ENCODE results near the gene CDKN1B.

The CDKN1B gene

GRCh38 chr12:12704593-12705230, 12.5 kb upstream of the CDKN1B start:
- DNase-seq: peak; percentile 73

DNA sequence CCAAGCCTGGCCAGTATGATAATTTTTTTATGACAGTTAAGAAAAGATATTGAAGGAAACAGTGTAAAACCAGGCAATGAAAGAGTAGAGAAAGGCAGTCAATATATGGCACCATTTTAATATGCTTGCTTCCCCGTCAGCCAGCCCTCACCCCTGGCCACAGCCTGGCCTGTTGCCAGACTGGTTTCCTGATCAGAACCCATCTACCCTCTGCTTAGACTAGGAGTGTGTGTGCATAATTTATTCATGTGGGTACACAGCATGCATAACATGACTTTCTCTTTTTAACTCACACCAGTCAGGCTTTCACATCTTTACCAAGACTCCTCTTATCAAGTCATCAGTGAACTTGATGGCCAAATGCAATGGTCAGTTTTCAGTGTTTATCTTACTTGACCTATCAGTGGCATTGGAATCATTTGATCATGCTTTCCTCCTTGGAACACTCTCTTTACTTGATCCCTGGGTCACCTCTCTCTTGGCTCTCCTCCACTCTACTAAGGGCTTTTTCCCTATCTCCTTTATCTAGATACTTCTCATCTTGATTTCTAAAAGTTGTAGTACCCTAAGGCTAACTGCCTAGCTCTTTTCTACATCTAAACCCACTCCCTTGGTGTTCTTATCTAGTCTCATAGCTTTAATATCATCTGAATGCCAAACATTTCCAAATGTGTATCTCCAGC, 11.2 kb upstream of the CDKN1B start:
- no peak for DNase-seq

DNA sequence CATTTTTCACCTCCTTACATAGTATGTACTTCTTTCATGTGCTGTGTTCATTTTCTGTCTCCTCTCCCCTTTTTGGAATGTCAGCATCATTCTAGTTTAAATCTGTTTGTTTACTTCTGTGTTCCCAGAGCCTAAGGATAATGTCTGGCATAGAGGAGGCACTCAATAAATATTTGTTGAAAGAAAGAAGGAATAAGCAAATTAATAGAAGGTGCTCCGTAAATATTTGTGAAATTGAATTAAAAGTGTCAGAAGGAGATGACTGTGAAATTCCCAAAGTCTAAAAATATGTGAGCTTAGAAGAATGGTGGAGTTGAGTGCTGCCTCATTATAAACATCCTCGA, 3.3 kb upstream of the CDKN1B start:
- DNase-seq: no peak

GRCh38 chr12:12714276-12715021, 2.7 kb upstream of the CDKN1B start:
- peak; percentile 72 for DNase-seq

- DNase-seq: no peak
These were observed 2.1 kb upstream of the CDKN1B start for GRCh38 chr12:12715128-12715458.

DNA sequence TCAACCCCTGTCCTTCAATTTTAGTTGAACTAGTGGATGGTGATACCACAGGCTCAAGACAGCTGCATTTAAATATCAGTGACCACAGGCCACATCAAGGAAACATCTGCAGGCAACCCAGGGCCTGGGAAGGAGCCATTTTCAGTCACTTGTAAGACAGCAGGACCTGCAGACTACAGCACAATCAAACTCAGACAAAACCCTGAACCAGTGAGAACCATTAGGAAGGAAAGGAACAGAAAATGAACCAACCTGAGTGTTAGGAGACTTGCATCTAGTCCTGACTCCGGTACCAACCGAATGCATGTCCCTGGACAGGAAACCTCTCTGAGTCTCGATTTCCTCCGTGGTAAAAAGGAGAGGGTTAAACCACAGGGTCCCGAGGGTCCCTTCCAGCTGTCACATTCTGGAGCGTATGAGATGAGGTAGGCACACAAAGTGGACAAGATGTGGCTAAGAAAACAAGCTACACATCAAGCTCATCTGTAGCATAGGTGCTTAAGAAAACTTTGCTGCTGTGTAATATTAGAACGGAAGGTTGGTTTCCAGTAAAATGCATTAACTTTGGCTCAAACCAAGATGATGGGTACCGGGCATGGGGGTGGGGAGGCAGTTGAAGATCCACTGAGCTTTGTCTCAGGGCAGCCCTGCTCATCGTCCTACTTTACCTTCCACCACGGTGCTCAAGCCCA, 1.6 kb upstream of the CDKN1B start:
- peak; percentile 54 for DNase-seq

GRCh38 chr12:12716151-12716792, 896 bp upstream of the CDKN1B start:
- peak; percentile 54 for DNase-seq

GRCh38 chr12:12717586-12718380, 615 bp downstream of the CDKN1B start:
- DNase-seq: no peak

- DNase-seq: no peak
These were observed 1.2 kb downstream of the CDKN1B start for GRCh38 chr12:12718381-12718759.

DNA sequence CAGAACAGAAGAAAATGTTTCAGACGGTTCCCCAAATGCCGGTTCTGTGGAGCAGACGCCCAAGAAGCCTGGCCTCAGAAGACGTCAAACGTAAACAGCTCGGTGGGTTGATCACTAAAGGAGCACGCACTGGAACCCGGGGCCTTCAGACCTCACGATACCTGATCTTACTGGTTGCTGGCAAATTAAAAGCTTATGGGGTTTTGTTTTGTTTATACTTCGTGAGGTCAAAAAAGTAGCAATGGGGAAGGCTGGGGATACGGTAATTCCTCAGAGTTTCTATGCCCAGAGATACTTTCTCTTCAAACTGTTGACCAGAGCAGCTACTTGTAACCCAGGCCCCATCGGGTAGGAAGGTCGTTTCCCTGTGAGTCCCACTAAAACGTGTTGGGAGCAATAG, 1.7 kb downstream of the CDKN1B start:
- no peak for DNase-seq

GRCh38 chr12:12719496-12719895, 2.3 kb downstream of the CDKN1B start:
- DNase-seq: no peak

- no peak for DNase-seq
These were observed 2.9 kb downstream of the CDKN1B start for GRCh38 chr12:12720052-12720451.

DNA sequence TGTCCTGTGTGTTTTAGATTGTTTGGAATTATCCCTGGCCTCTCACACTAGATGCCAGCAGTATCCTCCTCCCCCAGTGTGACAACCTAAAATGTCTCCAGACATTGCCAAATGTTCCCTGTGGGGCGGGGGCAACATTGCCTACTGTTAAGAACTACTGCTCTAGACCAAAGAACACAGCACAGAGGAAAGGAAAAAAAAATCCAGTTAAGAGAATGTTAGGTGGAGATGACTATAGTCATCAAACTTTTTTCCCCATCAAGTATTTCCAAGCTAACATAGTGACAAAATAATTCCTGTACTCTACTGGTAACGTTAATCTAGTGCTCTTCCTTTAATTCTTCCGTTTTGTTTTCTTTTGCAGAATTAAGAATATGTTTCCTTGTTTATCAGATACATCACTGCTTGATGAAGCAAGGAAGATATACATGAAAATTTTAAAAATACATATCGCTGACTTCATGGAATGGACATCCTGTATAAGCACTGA, 3.5 kb downstream of the CDKN1B start:
- peak; percentile 48 for DNase-seq

- no peak for DNase-seq
These were observed 4.1 kb downstream of the CDKN1B start for GRCh38 chr12:12721176-12721751.

GRCh38 chr12:12721814-12722434, 4.8 kb downstream of the CDKN1B start:
- no peak for DNase-seq

- DNase-seq: peak; percentile 47
These were observed 5.4 kb downstream of the CDKN1B start for GRCh38 chr12:12722435-12723148.

- DNase-seq: peak; percentile 12
These were observed 6.0 kb downstream of the CDKN1B start for GRCh38 chr12:12723149-12723680.

- DNase-seq: no peak
These were observed 6.7 kb downstream of the CDKN1B start for GRCh38 chr12:12723681-12724420.

GRCh38 chr12:12724421-12725085, 7.4 kb downstream of the CDKN1B start:
- no peak for DNase-seq
